CD4-positive, alpha-beta T cell (primary cell): Measurements from ENCODE around the gene ABCG8. TPM values are rescaled to one million over a fixed set of nuclear protein-coding genes. Genes with fewer than 3 reads are reported as not detected.

Experiments used
- ATAC-seq: fragments of 200-7000 bp; cut with Tn5 transposase; one replicate; pipeline ENCODE4 v1.10.0; 2022; ENCODE audit warnings: mild to moderate bottlenecking; ENCODE audit not compliant: poor library complexity
- CTCF ChIA-PET: fragments of 350-600 bp; sonication (Branson Sonifier 250); formaldehyde crosslinking; loops from one replicate; lab custom pipeline; 2021; ENCODE audit warnings: antibody characterized with exemption, inconsistent platforms; lab: Charles Lee
- POLR2A ChIA-PET: fragments of 350-600 bp; sonication (Branson Sonifier 250); formaldehyde crosslinking; loops from one replicate; lab custom pipeline; 2021; ENCODE audit warnings: antibody characterized with exemption, inconsistent platforms; lab: Charles Lee
- DNase-seq, 14 experiments: peaks; one replicate each; pipeline ENCODE4 v3.0.0-alpha.2; 2013 to 2020; ENCODE audit warnings: mixed read lengths in 2 of 14
- H3K27ac ChIP-seq, 2 donors: one replicate each; pipeline versions ENCODE4 v1.5.1 to v1.7.0; 2013; ENCODE audit warnings: low read length in 2 of 2, low read depth in 1 of 2, mild to moderate bottlenecking in 1 of 2
- H3K27me3 ChIP-seq, 2 experiments: 1 replicate in 1 of 2; 2 replicates in 1 of 2; pipeline versions ENCODE4 v1.6.1 to v1.7.0; 2013; ENCODE audit warnings: low read length in 2 of 2, control low read depth in 1 of 2, mild to moderate bottlenecking in 1 of 2, moderate library complexity in 1 of 2; ENCODE audit not compliant: insufficient read depth in 2 of 2, control insufficient read depth in 1 of 2
- H3K36me3 ChIP-seq: one replicate; pipeline ENCODE4 v1.6.1; 2013; ENCODE audit warnings: low read length, control low read depth; ENCODE audit not compliant: insufficient read depth
- H3K4me1 ChIP-seq: one replicate; pipeline ENCODE4 v1.6.1; 2013; ENCODE audit warnings: low read length, control low read depth; ENCODE audit not compliant: insufficient read depth
- H3K4me3 ChIP-seq: one replicate; pipeline ENCODE4 v1.5.1; 2013; ENCODE audit warnings: mild to moderate bottlenecking, low read length, moderate library complexity
- H3K9me3 ChIP-seq, 2 experiments: 1 replicate in 1 of 2; 2 replicates in 1 of 2; pipeline versions ENCODE4 v1.6.1 to v1.7.0; 2013; ENCODE audit warnings: low read length in 2 of 2, mild to moderate bottlenecking in 2 of 2, control low read depth in 1 of 2, moderate library complexity in 1 of 2; ENCODE audit not compliant: control insufficient read depth in 1 of 2, insufficient read depth in 1 of 2
- H3K27ac Mint-ChIP-seq: one replicate; pipeline ENCODE4 v1.8.0; 2020; ENCODE audit warnings: mixed read lengths
- H3K27me3 Mint-ChIP-seq: one replicate; pipeline ENCODE4 v1.8.0; 2021; ENCODE audit warnings: mixed read lengths
- H3K36me3 Mint-ChIP-seq: one replicate; pipeline ENCODE4 v1.8.0; 2021; ENCODE audit warnings: low read depth, mixed read lengths
- H3K4me1 Mint-ChIP-seq: one replicate; pipeline ENCODE4 v1.8.0; 2021; ENCODE audit warnings: low read depth, mixed read lengths
- H3K4me3 Mint-ChIP-seq: one replicate; pipeline ENCODE4 v1.8.0; 2020; ENCODE audit warnings: mild to moderate bottlenecking, mixed read lengths
- H3K9me3 Mint-ChIP-seq: one replicate; pipeline ENCODE4 v1.8.0; 2020; ENCODE audit warnings: mixed read lengths
- intact Hi-C, 2 experiments: fragments of 100-400 bp; cut with DNase I in 1 of 2; cut with micrococcal nuclease in 1 of 2; formaldehyde crosslinking; loops; one replicate each; pipeline versions ENCODE4 v1.15.1 to v1.9.0; 2023 to 2025; cut with DNase I, micrococcal nuclease
- total RNA-seq, 174 experiments: library from RNA in 2 of 174; stranded (reverse) in 2 of 174; gene quantifications; one replicate each; pipeline ENCODE4 v1.2.3 and lab custom pipeline; 2021 to 2026
- TF ChIP-seq, protein P1 (sequence below): fragments of 200-600 bp; IDR thresholded peaks from one replicate; pipeline ENCODE4 v1.8.0; 2022; ENCODE audit warnings: antibody characterized with exemption, mild to moderate bottlenecking

ABCG8 gene
- total RNA-seq, 2 experiments from 2014 or later: not detected

DNA sequence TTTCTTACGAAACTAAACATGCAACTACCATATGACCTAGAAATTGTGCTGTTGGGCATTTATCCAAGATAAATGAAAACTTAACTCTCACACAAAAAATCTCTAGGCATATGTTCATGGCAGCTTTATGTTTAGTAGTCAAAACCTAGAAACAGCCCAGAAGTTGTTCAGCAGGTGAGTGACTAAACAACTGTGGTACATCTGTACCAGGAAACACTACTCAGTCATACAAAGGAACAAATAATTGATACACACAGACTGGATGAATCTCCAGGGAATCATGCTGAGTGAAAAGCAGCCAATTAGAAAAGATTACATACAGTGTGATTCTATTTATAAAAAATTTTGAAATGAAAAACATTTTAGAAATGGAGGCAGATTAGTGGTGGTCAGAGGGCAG, 35.7 kb upstream of the ABCG8 start:
- H3K27ac Mint-ChIP-seq: no peak overlapping the region
- POLR2A ChIA-PET: no interaction called here
- DNase-seq: no peak
- no peak overlapping the region for H3K4me3 Mint-ChIP-seq
- CTCF ChIA-PET: no interaction called here
- intact Hi-C loops: no loop called here
- Histone ChIP-seq H3K27me3 (no peaks in the 10 kb centered on the region), H3K9me3 (no peaks in the 10 kb centered on the region), H3K4me1 (no peaks in the 10 kb centered on the region), H3K27ac (no peak overlapping the region), H3K36me3 (no peaks in the 10 kb centered on the region), H3K4me3 (no peak overlapping the region)
- ATAC-seq: no peak
- H3K27me3 Mint-ChIP-seq: no peaks in the 10 kb centered on the region
- TF ChIP-seq, protein P1, sequence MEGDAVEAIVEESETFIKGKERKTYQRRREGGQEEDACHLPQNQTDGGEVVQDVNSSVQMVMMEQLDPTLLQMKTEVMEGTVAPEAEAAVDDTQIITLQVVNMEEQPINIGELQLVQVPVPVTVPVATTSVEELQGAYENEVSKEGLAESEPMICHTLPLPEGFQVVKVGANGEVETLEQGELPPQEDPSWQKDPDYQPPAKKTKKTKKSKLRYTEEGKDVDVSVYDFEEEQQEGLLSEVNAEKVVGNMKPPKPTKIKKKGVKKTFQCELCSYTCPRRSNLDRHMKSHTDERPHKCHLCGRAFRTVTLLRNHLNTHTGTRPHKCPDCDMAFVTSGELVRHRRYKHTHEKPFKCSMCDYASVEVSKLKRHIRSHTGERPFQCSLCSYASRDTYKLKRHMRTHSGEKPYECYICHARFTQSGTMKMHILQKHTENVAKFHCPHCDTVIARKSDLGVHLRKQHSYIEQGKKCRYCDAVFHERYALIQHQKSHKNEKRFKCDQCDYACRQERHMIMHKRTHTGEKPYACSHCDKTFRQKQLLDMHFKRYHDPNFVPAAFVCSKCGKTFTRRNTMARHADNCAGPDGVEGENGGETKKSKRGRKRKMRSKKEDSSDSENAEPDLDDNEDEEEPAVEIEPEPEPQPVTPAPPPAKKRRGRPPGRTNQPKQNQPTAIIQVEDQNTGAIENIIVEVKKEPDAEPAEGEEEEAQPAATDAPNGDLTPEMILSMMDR: no peak
- peaks cover 17% of the 10 kb centered on the region for H3K36me3 Mint-ChIP-seq
- H3K9me3 Mint-ChIP-seq: no peaks in the 10 kb centered on the region
- H3K4me1 Mint-ChIP-seq: no peaks in the 10 kb centered on the region

DNA sequence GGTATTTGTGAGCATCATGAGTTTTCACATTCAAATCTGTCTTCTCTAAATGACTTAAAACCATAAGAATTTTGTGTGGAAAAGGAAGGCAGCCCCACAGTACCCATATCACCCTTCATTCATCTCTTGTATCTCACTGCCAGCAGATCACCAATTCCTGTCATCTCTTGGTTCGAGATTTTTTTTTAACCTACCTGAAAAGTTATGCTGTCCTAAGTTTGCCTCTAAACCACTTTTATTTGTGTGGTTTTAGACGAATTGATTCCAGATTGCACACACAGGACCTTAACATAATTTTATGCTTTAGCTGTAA, 32.1 kb upstream of the ABCG8 start:
- ChIA-PET CTCF (no interaction called here), POLR2A (no interaction called here)
- H3K27ac Mint-ChIP-seq: no peak overlapping the region
- H3K4me3 Mint-ChIP-seq: no peak overlapping the region
- no peaks in the 10 kb centered on the region for H3K4me1 ChIP-seq
- no peaks in the 10 kb centered on the region for H3K9me3 ChIP-seq
- no peaks in the 10 kb centered on the region for H3K4me1 Mint-ChIP-seq
- no peak overlapping the region for H3K4me3 ChIP-seq
- intact Hi-C loops: no loop called here
- no peak for DNase-seq
- ATAC-seq: no peak
- peaks cover 17% of the 10 kb centered on the region for H3K36me3 Mint-ChIP-seq
- no peaks in the 10 kb centered on the region for H3K36me3 ChIP-seq
- H3K9me3 Mint-ChIP-seq: no peaks in the 10 kb centered on the region
- no peak overlapping the region for H3K27ac ChIP-seq
- no peaks in the 10 kb centered on the region for H3K27me3 Mint-ChIP-seq
- TF ChIP-seq, protein P1: no peak
- H3K27me3 ChIP-seq: no peaks in the 10 kb centered on the region

DNA sequence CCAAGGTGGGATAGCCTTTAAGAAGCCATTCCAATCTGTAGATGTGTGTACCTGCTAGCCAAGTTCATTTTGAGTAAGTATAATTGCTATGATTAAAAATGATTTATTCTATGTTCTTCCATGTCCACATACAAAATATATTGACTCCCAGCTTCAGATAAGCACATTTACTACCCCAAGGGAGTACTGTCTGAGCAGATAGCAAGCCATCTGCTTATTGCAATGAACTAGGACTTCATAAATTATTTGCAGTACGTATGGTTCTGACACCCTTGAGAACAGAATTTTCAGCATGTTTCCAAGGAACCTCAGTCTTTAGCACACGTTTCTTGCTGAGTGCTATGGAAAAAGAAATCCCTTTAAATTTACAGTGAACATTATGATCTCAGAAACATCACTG, 28.3 kb upstream of the ABCG8 start:
- Histone ChIP-seq H3K27me3 (no peaks in the 10 kb centered on the region), H3K4me1 (no peaks in the 10 kb centered on the region), H3K36me3 (no peaks in the 10 kb centered on the region), H3K27ac (no peak overlapping the region), H3K9me3 (no peaks in the 10 kb centered on the region), H3K4me3 (no peak overlapping the region)
- H3K27me3 Mint-ChIP-seq: no peaks in the 10 kb centered on the region
- H3K4me3 Mint-ChIP-seq: no peak overlapping the region
- DNase-seq: no peak
- ChIA-PET POLR2A (no interaction called here), CTCF (no interaction called here)
- H3K4me1 Mint-ChIP-seq: no peaks in the 10 kb centered on the region
- intact Hi-C loops: no loop called here
- H3K36me3 Mint-ChIP-seq: peaks cover 10% of the 10 kb centered on the region
- TF ChIP-seq, protein P1: no peak
- H3K27ac Mint-ChIP-seq: no peak overlapping the region
- no peaks in the 10 kb centered on the region for H3K9me3 Mint-ChIP-seq
- ATAC-seq: no peak
